ENCODE data around the gene MMP24.
A peak's percentile ranks its signal among the peaks of the same experiment; 100 is the strongest.
"Not testable (repeated sequence)": the region's sequence is repeated elsewhere in the genome, so short reads cannot be mapped to it uniquely, and the experiment has no call there.

MMP24 gene

GRCh38 chr20:35226126-35226883 lies at the start of gene MMP24:
MMP24 (plus strand) TSS chr20:35226690; CDS start chr20:35226739, 49 bp downstream.
- DNase-seq (ENCODE audit: low read depth), result no peak

GRCh38 chr20:35179292-35180212 lies 46.9 kb upstream of the MMP24 start:
- DNase-seq (ENCODE audit: low read depth), result no peak

- DNase-seq (ENCODE audit: low read depth), result no peak
These were observed 46.2 kb upstream of the MMP24 start for GRCh38 chr20:35180266-35180665.

- no peak for DNase-seq (ENCODE audit: low read depth)
These were observed 44.8 kb upstream of the MMP24 start for GRCh38 chr20:35181731-35182130.

- not testable (repeated sequence) for DNase-seq (ENCODE audit: low read depth)
These were observed 39.7 kb upstream of the MMP24 start for GRCh38 chr20:35186691-35187289.

- DNase-seq (ENCODE audit: low read depth), result no peak
These were observed 38.8 kb upstream of the MMP24 start for GRCh38 chr20:35187584-35188190.

- not testable (repeated sequence) for DNase-seq (ENCODE audit: low read depth)
These were observed 37.3 kb upstream of the MMP24 start for GRCh38 chr20:35189223-35189622.

GRCh38 chr20:35190556-35190955 lies 35.9 kb upstream of the MMP24 start:
- DNase-seq (ENCODE audit: low read depth), result no peak

- no peak for DNase-seq (ENCODE audit: low read depth)
These were observed 34.9 kb upstream of the MMP24 start for GRCh38 chr20:35191419-35192117.

GRCh38 chr20:35192118-35192872 lies 34.2 kb upstream of the MMP24 start:
- no peak for DNase-seq (ENCODE audit: low read depth)

GRCh38 chr20:35193031-35193791 lies 33.3 kb upstream of the MMP24 start:
- DNase-seq (ENCODE audit: low read depth), result not testable (repeated sequence)

- DNase-seq (ENCODE audit: low read depth), result no peak
These were observed 30.2 kb upstream of the MMP24 start for GRCh38 chr20:35196313-35196712.

- peak; percentile 19 for DNase-seq (ENCODE audit: low read depth)
These were observed 26.8 kb upstream of the MMP24 start for GRCh38 chr20:35199740-35200139.

- DNase-seq (ENCODE audit: low read depth), result peak; percentile 54
These were observed 26.2 kb upstream of the MMP24 start for GRCh38 chr20:35200267-35200666.

GRCh38 chr20:35201467-35201866 lies 25.0 kb upstream of the MMP24 start:
- not testable (repeated sequence) for DNase-seq (ENCODE audit: low read depth)

- DNase-seq (ENCODE audit: low read depth), result no peak
These were observed 19.7 kb upstream of the MMP24 start for GRCh38 chr20:35206802-35207201.

GRCh38 chr20:35207950-35208611 lies 18.4 kb upstream of the MMP24 start:
- peak; percentile 59 for DNase-seq (ENCODE audit: low read depth)

- no peak for DNase-seq (ENCODE audit: low read depth)
These were observed 11.2 kb upstream of the MMP24 start for GRCh38 chr20:35215066-35215956.

Measured in GM04504 (cell line).